ENCODE results near the gene LRRC46. TPM values are rescaled to one million over a fixed set of nuclear protein-coding genes. Genes with fewer than 3 reads are reported as not detected.
A peak's percentile ranks its signal among the peaks of the same experiment; 100 is the strongest.

The LRRC46 gene
- total and polyA plus RNA-seq, 2 of the 13 experiments (the other 11 are each of a cell fraction or from before 2014, with no cell fraction given), result 0.09 TPM

DNA sequence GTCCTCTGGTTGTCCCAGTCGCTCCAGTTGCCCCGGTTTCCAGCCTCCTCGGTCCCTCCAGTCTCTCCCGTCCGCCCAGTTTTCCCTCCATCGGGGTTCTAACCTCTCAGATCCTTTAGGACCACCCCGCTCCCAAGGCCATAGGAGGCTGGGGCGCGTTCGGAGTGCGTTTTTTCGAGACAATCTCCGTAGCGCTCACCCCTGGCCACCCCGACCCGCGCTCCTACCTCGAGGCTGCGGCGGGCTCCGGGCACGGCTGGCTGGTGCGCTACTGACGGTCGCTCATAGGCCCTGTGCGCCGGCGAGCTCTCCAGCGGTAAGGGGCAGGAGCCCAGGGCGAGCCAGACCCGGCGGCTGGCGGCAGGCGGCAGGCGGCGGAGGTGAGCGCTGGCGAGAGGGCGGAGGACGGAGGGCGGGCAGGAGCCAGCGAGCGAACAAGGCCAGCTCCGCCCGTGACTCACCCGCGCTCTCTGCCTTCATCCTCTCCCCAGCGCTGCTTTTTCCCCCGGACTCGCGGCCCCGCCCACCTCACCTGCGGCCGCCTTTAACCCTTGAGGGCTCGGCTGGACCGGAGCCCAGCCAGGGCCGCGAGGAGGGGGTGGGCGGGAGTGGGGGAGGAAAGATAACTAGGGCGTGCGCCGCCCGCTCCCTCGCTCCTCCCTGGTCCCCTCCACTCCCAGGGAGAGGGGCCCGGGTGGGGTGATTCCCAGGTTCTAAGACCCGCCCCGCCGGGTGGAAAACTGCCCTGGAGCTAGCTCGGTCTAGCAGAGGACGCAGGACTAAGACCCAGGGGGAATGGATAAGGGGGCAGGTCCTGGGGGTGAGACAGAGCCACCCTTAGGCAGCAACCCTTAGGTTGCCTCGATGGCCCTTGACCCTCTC lies 19.5 kb downstream of the LRRC46 start, which contains the start of gene SP6 (continued):
- TF ChIP-seq, protein P1, sequence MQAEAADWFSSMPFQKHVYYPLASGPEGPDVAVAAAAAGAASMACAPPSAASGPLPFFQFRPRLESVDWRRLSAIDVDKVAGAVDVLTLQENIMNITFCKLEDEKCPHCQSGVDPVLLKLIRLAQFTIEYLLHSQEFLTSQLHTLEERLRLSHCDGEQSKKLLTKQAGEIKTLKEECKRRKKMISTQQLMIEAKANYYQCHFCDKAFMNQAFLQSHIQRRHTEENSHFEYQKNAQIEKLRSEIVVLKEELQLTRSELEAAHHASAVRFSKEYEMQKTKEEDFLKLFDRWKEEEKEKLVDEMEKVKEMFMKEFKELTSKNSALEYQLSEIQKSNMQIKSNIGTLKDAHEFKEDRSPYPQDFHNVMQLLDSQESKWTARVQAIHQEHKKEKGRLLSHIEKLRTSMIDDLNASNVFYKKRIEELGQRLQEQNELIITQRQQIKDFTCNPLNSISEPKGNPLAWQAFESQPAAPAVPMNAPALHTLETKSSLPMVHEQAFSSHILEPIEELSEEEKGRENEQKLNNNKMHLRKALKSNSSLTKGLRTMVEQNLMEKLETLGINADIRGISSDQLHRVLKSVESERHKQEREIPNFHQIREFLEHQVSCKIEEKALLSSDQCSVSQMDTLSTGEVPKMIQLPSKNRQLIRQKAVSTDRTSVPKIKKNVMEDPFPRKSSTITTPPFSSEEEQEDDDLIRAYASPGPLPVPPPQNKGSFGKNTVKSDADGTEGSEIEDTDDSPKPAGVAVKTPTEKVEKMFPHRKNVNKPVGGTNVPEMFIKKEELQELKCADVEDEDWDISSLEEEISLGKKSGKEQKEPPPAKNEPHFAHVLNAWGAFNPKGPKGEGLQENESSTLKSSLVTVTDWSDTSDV (CRISPR knock-in tag; IDR thresholded peaks at IDR 0.05), result no peak
- TF ChIP-seq HHEX (CRISPR knock-in tag; IDR thresholded peaks at IDR 0.05) (no peak), TCF7L2 (IDR thresholded peaks at IDR 0.05; ENCODE audit: low read depth, low read length) (no peak), ZNF136 (CRISPR knock-in tag; IDR thresholded peaks at IDR 0.05; ENCODE audit: low read depth) (no peak), ZNF619 (CRISPR knock-in tag; IDR thresholded peaks at IDR 0.05) (no peak), ZFP36L2 (CRISPR knock-in tag; IDR thresholded peaks at IDR 0.05) (no peak), SOX13 (IDR thresholded peaks at IDR 0.05) (0 out of 2 replicates have a peak, but pooled peaks have one; percentile 31), SOX13 (CRISPR knock-in tag; conservative IDR thresholded peaks at IDR 0.05 in 1 of 2, IDR thresholded peaks at IDR 0.05 in 1 of 2) (peak in 1 of 2 experiments; percentile 38; a peak in 1 of 4 replicates), IRX3 (CRISPR knock-in tag; IDR thresholded peaks at IDR 0.05; ENCODE audit: borderline replicate concordance, low read depth) (no peak), CHD4 (IDR thresholded peaks at IDR 0.05; ENCODE audit: borderline replicate concordance, low read length) (no peak), HOXA9 (CRISPR knock-in tag; IDR thresholded peaks at IDR 0.05; ENCODE audit: borderline replicate concordance) (no peak), KLF6 (CRISPR knock-in tag; IDR thresholded peaks at IDR 0.05) (peak; percentile 89), FOXK1 (CRISPR knock-in tag; IDR thresholded peaks at IDR 0.05; ENCODE audit: borderline replicate concordance, low read depth) (no peak), CC2D1A (CRISPR knock-in tag; IDR thresholded peaks at IDR 0.05) (no peak; the same call in 1 of the 2 replicates), NFRKB (IDR thresholded peaks at IDR 0.05) (no peak), KAT2B (IDR thresholded peaks at IDR 0.05; ENCODE audit: borderline replicate concordance, low read depth, low read length) (no peak), PCBP1 (IDR thresholded peaks at IDR 0.05; ENCODE audit: borderline replicate concordance, low read depth, low read length) (no peak), ZNF672 (CRISPR knock-in tag; IDR thresholded peaks at IDR 0.05) (no peak)
- TF ChIP-seq, protein P2, sequence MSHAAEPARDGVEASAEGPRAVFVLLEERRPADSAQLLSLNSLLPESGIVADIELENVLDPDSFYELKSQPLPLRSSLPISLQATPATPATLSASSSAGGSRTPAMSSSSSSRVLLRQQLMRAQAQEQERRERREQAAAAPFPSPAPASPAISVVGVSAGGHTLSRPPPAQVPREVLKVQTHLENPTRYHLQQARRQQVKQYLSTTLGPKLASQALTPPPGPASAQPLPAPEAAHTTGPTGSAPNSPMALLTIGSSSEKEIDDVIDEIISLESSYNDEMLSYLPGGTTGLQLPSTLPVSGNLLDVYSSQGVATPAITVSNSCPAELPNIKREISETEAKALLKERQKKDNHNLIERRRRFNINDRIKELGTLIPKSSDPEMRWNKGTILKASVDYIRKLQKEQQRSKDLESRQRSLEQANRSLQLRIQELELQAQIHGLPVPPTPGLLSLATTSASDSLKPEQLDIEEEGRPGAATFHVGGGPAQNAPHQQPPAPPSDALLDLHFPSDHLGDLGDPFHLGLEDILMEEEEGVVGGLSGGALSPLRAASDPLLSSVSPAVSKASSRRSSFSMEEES (CRISPR knock-in tag; IDR thresholded peaks at IDR 0.05), result no peak
- TF ChIP-seq, protein P3, sequence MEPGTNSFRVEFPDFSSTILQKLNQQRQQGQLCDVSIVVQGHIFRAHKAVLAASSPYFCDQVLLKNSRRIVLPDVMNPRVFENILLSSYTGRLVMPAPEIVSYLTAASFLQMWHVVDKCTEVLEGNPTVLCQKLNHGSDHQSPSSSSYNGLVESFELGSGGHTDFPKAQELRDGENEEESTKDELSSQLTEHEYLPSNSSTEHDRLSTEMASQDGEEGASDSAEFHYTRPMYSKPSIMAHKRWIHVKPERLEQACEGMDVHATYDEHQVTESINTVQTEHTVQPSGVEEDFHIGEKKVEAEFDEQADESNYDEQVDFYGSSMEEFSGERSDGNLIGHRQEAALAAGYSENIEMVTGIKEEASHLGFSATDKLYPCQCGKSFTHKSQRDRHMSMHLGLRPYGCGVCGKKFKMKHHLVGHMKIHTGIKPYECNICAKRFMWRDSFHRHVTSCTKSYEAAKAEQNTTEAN (CRISPR knock-in tag; conservative IDR thresholded peaks at IDR 0.05), result no peak
- TF ChIP-seq, protein P4, sequence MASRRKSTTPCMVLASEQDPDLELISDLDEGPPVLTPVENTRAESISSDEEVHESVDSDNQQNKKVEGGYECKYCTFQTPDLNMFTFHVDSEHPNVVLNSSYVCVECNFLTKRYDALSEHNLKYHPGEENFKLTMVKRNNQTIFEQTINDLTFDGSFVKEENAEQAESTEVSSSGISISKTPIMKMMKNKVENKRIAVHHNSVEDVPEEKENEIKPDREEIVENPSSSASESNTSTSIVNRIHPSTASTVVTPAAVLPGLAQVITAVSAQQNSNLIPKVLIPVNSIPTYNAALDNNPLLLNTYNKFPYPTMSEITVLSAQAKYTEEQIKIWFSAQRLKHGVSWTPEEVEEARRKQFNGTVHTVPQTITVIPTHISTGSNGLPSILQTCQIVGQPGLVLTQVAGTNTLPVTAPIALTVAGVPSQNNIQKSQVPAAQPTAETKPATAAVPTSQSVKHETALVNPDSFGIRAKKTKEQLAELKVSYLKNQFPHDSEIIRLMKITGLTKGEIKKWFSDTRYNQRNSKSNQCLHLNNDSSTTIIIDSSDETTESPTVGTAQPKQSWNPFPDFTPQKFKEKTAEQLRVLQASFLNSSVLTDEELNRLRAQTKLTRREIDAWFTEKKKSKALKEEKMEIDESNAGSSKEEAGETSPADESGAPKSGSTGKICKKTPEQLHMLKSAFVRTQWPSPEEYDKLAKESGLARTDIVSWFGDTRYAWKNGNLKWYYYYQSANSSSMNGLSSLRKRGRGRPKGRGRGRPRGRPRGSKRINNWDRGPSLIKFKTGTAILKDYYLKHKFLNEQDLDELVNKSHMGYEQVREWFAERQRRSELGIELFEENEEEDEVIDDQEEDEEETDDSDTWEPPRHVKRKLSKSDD (CRISPR knock-in tag; IDR thresholded peaks at IDR 0.05; ENCODE audit: low read depth), result no peak

All from HepG2 (cell line).